NCI-H82 (cell line): ENCODE results near the gene NAPA.

Experiments
- DNase-seq: peaks from one replicate; lab custom pipeline; 2025; lab: John Stamatoyannopoulos, UW

Gene NAPA

GRCh38 chr19:47521473-47522180 lies 6.8 kb upstream of the NAPA start:
- DNase-seq, result no peak

- no peak for DNase-seq
Measured at GRCh38 chr19:47520839-47521238, 6.0 kb upstream of the NAPA start.

- DNase-seq, result peak; percentile 77
Measured at GRCh38 chr19:47520343-47520806, 5.5 kb upstream of the NAPA start.

- DNase-seq, result no peak
Measured at GRCh38 chr19:47518854-47519253, 4.0 kb upstream of the NAPA start.

GRCh38 chr19:47518139-47518538 lies 3.3 kb upstream of the NAPA start:
- DNase-seq, result no peak

- peak; percentile 47 for DNase-seq
Measured at GRCh38 chr19:47514151-47514868, 553 bp downstream of the NAPA start.

GRCh38 chr19:47512948-47513319 lies 1.9 kb downstream of the NAPA start:
- no peak for DNase-seq

GRCh38 chr19:47512183-47512947 lies 2.5 kb downstream of the NAPA start:
- DNase-seq, result peak; percentile 71

GRCh38 chr19:47511681-47512080 lies 3.2 kb downstream of the NAPA start:
- DNase-seq, result peak; percentile 97

- DNase-seq, result no peak
Measured at GRCh38 chr19:47511128-47511517, 3.7 kb downstream of the NAPA start.

- DNase-seq, result no peak
Measured at GRCh38 chr19:47510516-47511127, 4.2 kb downstream of the NAPA start.

GRCh38 chr19:47509973-47510372 lies 4.9 kb downstream of the NAPA start:
- DNase-seq, result no peak

GRCh38 chr19:47509170-47509847 lies 5.6 kb downstream of the NAPA start:
- DNase-seq, result no peak

GRCh38 chr19:47508721-47509120 lies 6.1 kb downstream of the NAPA start:
- no peak for DNase-seq

- DNase-seq, result peak; percentile 60
Measured at GRCh38 chr19:47507924-47508553, 6.8 kb downstream of the NAPA start.

GRCh38 chr19:47507012-47507411 lies 7.9 kb downstream of the NAPA start:
- DNase-seq, result peak; percentile 60

- DNase-seq, result peak; percentile 39
Measured at GRCh38 chr19:47506459-47506858, 8.4 kb downstream of the NAPA start.

GRCh38 chr19:47505506-47505905 lies 9.4 kb downstream of the NAPA start:
- DNase-seq, result no peak

- no peak for DNase-seq
Measured at GRCh38 chr19:47503826-47504150, 11.1 kb downstream of the NAPA start.

GRCh38 chr19:47503130-47503825 lies 11.6 kb downstream of the NAPA start:
- DNase-seq, result no peak
